GM19099 (cell line): Measurements from ENCODE around the gene SCARB1.

ENCODE experiments used
- POLR2A ChIP-seq: IDR thresholded peaks from 3 replicates; pipeline ENCODE4 v1.6.1; 2011; ENCODE audit warnings: low read depth; ENCODE audit not compliant: insufficient read length; ENCODE audit errors: extremely low read depth

SCARB1 gene

DNA sequence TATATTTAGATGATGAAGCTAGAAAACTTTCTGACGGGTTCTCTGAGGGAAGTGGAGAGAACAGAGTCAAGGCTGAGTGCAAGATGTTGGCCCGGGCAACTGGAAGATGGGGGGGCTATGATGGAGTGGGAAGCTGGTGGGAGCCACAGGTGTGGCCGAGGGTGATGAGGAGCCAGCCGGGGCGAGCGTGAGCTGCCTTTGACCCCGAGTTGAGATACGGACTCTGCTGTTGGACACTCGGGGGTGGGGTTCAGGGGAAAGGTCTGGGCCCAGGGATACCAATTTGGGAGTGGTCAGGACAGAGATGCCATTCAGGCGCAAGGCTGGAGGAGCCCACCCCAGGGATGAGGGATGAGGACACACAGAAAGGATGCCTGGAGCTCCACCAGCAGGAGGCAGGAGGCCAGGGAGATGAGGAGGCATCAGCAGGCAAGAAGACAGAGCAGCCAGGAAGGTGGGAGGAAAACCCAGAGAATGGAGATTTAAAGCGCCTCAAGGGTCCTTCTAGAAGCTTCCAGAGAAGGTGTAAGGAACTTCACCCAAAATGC is 9.0 kb downstream of the SCARB1 start:
- no peak for TF ChIP-seq POLR2A

DNA sequence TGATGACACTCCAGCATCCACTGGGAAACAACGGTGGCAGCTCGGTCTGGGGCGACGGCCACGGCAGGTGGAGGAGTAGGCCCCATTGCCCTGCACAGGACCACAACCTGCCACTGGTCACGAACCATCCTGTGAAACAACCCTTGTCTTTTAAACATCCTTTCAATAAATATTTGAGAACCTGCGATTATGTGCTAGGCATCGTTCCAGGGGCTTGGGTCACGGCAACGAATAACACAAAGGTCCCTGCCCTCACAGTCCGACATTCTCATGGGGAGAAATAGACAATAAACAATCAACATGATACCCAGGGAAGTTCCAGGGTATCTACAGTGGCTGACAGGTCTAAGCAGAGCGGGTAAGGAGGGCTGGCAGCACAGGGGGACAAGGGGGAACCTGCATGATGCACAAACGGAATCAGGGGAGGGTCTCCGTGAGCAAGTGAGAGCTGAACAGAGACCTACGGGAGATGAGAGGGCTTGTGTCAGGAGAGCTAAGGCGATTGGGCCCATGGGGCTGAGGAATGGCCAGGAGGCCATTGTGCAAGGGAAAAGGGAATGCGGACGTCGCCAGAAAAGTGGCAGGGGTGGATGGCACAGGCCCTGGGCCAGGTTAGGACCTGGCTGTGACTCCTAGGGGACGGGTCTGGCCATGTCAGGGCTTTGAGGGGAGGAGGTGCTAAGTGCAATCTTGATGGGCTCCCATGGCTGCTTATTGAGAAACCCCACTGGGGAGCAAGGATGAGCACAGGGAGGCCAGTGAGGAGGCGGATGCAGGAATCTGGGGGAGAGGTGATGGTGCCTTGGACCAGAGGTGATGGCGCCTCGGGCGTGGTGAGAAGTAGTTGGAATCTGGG is 9.7 kb downstream of the SCARB1 start:
- TF ChIP-seq POLR2A: no peak

DNA sequence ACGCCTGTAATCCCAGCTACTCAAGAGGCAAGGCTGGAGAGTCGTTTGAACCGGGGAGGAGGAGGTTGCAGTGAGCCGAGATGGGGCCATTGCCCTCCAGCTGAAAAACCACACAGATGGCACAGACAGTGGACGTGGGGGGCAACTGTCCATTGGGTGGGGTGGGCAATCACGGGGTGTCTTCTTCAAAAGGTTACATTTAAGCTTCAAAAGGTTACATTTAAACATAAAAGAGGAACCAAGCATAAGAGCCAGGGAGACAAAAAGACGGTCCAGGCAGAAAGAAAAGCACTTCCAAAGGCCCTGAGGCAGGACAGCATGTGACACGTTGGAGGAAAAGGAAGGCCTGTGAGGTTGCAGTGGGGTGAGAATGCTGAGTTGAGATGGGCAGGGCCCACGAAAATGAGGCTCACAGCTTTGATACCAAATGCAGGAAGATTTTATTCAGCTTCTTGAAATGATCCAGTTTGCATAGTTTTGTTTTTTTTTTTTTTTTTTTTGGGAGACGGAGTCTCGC is 10.7 kb downstream of the SCARB1 start:
- TF ChIP-seq POLR2A: no peak

DNA sequence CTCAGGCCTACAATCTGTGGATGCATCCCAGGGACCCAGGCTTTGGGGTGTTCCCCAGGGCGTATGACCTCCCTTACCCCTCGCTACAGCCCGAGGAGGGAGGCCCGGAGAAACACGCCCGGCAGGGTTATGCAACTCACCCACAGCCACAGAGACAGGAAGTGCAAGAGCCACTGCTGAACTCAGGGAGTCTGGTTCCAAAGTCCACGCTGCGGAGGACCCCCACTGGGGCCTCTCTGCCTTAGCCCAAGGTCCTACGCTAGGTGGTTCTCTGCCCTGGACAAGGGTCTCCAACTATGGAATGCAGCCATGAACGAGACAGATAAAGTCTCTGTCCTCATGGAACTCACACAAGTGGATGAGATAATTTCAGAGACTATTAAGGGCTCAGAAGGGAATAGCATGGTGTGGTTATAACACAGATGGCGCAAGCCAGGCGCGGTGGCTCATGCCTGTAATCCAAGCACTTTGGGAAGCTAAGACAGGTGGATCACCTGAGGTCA is 11.3 kb downstream of the SCARB1 start:
- TF ChIP-seq POLR2A: no peak

DNA sequence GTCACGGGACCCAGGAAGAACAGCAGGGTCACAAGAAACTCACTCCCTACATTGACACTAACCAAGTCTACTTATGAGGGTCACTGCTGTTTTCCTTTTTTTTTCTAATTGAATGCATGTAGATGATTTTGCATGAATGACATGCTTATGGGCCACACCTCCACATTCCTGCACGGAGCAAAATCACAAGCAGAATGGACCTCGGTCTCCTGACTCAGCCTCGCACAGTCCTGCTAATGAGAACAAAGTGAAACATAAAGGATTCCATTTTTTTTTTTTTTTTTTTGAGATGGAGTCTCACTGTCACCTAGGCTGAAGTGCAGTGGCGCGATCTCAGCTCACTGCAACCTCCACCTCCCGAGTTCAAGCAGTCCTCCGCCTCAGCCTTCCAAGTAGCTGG is 12.3 kb downstream of the SCARB1 start:
- no peak for TF ChIP-seq POLR2A

DNA sequence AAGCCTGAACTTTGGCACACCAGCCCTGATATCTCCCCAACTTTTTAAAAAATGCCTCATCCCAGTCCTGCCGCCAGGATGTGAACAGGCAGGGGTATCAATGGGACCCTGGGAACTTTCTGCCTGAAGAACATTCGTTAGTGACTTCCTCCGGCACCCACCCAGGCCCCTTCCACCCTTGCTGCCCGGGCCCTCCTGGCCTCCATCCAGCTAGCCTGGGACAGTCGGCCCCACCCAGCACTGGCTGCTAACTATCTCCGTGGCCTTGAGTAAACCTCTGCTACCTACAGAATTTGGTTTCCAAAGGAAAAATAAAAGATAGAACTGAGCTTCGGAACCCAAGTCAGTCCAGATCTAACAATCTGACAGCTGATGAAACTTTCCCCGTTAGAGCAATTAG is 14.3 kb downstream of the SCARB1 start:
- no peak for TF ChIP-seq POLR2A

DNA sequence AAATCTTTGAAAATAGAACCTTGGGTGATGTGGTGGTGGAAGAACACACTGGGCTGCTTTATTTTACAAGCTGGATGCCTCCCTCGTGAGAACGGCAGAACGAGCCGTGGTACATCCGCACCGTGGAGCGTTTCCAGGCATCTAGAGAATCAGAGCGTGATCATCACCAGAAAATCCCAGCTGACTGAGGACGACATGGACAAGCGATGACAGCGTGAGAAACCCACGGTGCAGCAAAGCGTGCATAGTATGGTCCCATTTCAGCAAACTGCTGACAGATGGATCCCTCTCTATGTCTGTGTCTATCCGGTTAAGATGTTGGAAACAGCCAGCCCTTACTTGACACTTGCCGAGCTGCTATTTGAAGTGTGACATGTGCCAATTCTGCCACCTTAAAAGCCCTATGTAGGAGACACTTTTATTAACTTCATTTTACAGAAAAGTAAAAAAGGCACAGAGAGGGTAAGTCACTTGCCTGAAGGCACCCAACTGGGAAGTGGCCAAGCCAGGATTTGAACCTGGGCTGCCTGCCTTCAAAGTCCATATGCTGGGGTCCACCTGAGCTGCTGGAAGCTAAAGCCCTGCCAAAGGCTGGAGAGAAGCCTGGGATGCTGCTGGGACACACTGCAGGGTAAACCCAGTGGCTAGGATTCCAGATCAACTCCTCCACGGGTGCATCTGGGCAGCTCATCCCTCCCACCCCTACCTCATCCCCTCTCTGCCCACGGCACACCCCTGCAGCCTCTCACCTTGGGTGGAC is 14.9 kb downstream of the SCARB1 start:
- no peak for TF ChIP-seq POLR2A

DNA sequence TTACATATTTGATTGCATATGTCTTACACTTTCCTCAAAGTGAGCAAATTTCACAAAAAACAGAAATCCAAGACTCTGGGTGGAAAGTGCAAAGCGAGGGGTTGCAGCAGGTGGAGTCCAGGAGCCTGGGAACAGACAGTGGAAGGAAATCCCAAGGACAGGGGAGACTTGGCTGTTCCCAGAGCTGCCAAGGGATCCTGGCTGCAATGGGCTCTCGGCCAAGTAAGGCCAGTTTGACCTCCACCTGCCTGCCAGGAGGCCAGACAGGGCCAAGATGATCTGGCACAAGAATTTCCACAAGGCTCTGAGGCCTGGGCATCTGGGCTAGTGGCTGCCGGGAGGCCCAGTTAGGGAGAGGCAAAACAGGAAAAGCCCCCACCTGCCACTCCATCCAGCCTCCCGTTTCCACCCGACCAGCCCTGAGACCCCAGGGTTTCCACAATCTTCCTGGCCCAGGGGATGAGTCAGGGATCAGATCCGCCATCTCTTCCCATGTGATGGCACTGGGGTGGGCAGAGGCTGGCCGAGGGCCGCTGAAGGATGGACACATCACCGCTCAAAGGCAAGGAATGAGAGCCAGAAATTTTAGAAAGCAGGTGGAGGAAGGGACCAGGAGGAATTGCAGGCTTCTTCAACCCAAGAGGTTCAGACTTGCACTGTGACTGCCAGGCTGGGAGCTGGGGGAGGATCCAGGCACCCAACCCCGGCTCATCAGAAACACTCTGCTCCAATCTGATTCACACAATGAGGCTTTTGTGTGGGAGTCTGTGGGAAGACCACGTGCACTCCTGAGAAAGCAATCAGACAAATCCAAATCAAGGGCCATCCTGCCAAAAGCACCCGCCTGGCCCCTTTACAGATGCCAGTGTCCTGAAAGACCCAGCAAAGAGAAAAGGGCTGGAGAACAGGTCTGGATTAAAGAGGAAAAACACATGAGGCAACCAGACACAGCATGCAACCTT is 16.3 kb downstream of the SCARB1 start:
- TF ChIP-seq POLR2A: no peak

DNA sequence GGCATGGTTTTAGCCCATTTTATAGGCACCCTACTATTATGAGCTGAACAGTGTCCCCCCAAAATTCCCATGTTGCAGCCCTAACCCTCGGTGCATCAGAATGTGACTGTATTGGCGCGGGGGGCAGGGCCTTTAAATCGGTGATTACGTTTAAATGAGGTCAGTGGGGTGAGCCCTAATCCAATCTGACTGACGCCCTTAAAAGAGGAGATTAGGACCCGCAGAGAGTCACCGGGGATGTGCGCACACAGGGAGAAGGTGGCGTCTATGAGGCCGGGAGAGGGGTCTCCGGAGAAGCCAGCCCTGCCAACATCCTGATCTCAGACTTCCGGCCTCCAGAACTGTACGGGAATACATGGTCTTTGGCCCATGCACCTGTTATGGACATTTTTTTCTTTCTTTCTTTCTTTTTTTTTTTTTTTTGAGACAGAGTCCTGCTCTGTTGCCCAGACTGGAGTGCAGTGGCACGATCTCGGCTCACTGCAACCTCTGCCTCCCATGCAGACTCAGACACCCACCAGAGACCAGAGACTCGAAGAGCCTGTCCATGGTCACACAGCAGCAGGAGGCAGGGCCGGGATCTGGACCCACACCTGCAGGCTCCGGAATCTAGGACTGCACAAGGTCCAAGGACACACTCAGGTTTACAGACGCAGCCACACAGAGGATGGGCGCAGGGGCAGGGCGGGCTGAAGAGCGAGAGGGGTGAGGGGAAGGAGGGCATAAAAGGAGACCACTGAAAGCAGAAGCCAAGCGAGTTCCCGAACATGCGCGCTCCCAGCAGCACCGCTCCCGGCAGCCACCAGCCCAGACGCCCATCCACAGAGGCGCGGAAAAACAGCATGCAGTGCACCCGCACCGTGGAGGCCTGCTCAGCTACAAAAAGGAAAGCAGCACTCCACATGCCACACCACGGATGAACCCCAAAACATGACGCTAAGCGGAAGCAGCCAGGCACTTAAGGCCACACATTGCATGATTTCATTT is 19.0 kb downstream of the SCARB1 start:
- no peak for TF ChIP-seq POLR2A

DNA sequence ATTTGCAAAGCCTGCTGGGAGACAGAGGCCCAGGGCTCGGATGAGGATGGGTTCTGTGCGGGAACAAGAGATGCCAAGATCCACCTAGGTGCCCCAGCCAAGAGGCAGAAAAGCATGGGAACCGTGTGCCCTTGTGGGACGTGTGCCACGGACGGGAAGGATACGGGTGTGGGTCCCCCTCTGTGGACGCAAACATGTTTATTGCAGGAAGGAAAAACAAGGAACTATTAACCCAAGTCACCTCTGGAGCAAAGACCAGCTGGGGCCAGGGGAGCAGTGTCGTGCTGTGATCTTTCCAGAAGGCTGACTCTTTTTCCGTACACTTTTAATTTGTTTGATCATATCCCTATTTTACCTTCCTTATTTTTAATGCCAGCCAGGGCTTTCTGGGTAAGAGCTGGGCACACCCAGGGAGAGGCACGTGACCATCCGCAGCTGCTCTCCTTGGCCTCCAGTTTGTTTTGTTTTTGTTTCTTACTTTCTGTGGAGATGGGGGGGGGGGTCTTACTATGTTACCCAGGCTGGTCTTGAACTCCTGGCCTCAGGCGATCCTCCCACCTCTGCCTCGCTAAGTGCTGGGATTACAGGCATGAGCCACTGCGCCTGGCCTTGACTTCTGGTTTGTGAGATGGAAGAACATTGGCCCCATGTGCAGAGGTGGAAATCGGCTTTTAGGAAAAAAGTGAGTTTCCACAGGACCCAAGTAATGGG is 20.7 kb downstream of the SCARB1 start:
- no peak for TF ChIP-seq POLR2A

DNA sequence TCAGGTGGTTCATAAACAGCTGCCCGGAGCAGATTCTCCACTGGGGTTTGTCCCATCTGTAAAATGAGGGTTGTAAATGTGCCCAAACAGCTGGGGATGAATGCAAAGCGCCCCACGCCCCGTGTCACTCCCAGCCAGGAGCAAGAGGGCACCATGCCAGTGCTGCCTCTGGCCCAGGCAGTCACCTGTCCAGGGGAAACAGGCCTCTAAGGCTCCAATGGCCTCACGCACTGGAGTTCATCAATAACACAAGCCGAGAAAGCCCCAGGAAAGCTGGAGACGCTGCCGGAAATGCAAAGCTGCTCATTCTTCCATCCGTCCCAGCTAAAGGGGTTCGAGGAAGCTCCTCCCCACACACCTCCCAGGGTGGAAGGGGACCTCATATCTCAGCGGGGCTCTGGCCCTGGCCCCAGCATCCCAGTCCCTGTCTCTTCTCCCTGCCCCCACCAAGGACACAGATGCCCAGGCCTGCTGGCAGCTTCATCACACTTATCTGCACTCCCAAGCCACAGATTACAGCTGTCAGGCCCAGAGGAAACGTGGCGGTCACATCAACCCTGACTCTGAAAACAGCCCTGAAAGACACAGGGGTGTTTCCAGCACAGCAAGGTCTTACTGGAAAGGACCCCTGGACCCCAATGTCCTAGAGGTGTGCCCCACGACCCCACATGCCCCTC is 21.5 kb downstream of the SCARB1 start:
- TF ChIP-seq POLR2A: no peak

DNA sequence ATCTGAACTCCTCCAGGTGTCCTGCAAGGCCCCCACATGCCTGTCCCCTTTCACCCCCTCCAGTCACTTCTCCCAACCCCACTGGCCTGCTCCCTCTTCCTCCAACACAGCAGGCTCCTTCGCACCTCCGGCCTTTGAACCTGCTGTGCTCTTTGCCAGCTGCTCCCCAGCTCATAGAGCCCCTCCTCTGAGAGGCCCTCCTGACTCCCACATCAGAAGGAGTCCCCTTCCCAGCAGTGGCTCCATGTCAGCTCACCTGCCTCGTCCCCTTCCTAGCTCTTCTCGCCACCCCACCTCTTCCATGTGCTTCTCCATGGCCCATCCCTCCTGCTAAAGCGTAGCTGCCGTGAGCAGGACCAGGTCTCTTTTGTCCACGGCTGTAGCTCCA is 22.1 kb downstream of the SCARB1 start:
- TF ChIP-seq POLR2A: no peak
